ENCODE results near the gene CAMK1D.
A peak's percentile ranks its signal among the peaks of the same experiment; 100 is the strongest.
"Not testable (repeated sequence)": the region's sequence is repeated elsewhere in the genome, so short reads cannot be mapped to it uniquely, and the experiment has no call there.

CAMK1D gene

GRCh38 chr10:12709000-12709401, 359.7 kb downstream of the CAMK1D start:
- no peak for DNase-seq

- DNase-seq, result no peak
Observed at GRCh38 chr10:12709521-12709963, 360.2 kb downstream of the CAMK1D start.

GRCh38 chr10:12710157-12710556, 360.8 kb downstream of the CAMK1D start:
- DNase-seq, result no peak

- DNase-seq, result peak; percentile 88
Observed at GRCh38 chr10:12710594-12711349, 361.4 kb downstream of the CAMK1D start.

GRCh38 chr10:12711350-12711708, 362.0 kb downstream of the CAMK1D start:
- DNase-seq, result no peak

GRCh38 chr10:12712293-12712983, 363.1 kb downstream of the CAMK1D start:
- no peak for DNase-seq

- DNase-seq, result not testable (repeated sequence)
Observed at GRCh38 chr10:12712984-12713316, 363.6 kb downstream of the CAMK1D start.

GRCh38 chr10:12716042-12716441, 366.7 kb downstream of the CAMK1D start:
- no peak for DNase-seq

GRCh38 chr10:12717981-12718707, 368.8 kb downstream of the CAMK1D start:
- DNase-seq, result peak; percentile 58

- DNase-seq, result peak; percentile 41
Observed at GRCh38 chr10:12719365-12719764, 370.0 kb downstream of the CAMK1D start.

- peak; percentile 61 for DNase-seq
Observed at GRCh38 chr10:12720217-12720981, 371.1 kb downstream of the CAMK1D start.

- DNase-seq, result no peak
Observed at GRCh38 chr10:12721334-12721733, 372.0 kb downstream of the CAMK1D start.

- no peak for DNase-seq
Observed at GRCh38 chr10:12723220-12723619, 373.9 kb downstream of the CAMK1D start.

GRCh38 chr10:12724807-12725579, 375.6 kb downstream of the CAMK1D start:
- DNase-seq, result no peak

- DNase-seq, result not testable (repeated sequence)
Observed at GRCh38 chr10:12725580-12725888, 376.2 kb downstream of the CAMK1D start.

GRCh38 chr10:12726971-12727831, 377.9 kb downstream of the CAMK1D start:
- peak; percentile 85 for DNase-seq

GRCh38 chr10:12727832-12728215, 378.5 kb downstream of the CAMK1D start:
- DNase-seq, result no peak

- DNase-seq, result no peak
Observed at GRCh38 chr10:12728494-12728893, 379.1 kb downstream of the CAMK1D start.

- no peak for DNase-seq
Observed at GRCh38 chr10:12729885-12730284, 380.5 kb downstream of the CAMK1D start.

GRCh38 chr10:12730809-12731519, 381.6 kb downstream of the CAMK1D start:
- no peak for DNase-seq

- DNase-seq, result no peak
Observed at GRCh38 chr10:12733271-12733670, 383.9 kb downstream of the CAMK1D start.

Data from activated CD4-positive, alpha-beta T cell treated with anti-CD3 and anti-CD28 coated beads, Interleukin-2, amount 50 U/mL, for 16 hours (primary cell).